Muscle layer of colon (tissue), 2 donors: ENCODE measurements around the gene CD48.
"Not testable (repeated sequence)": the region's sequence is repeated elsewhere in the genome, so short reads cannot be mapped to it uniquely, and the experiment has no call there.

Experiments used
- H3K27ac ChIP-seq: one replicate; pipeline ENCODE4 v1.7.0; 2013; ENCODE audit warnings: low read depth, mild to moderate bottlenecking, low read length, moderate library complexity
- H3K27me3 ChIP-seq, 2 donors: one replicate each; pipeline ENCODE4 v1.7.0; 2013; ENCODE audit warnings: low read length in 2 of 2, mild to moderate bottlenecking in 2 of 2; ENCODE audit not compliant: insufficient read depth in 2 of 2, control insufficient read depth in 1 of 2
- H3K36me3 ChIP-seq: one replicate; pipeline ENCODE4 v1.7.0; 2013; ENCODE audit warnings: mild to moderate bottlenecking, low read length; ENCODE audit not compliant: insufficient read depth
- H3K4me1 ChIP-seq: one replicate; pipeline ENCODE4 v1.7.0; 2013; ENCODE audit warnings: mild to moderate bottlenecking, low read length; ENCODE audit not compliant: insufficient read depth
- H3K4me3 ChIP-seq, 2 donors: one replicate each; pipeline ENCODE4 v1.7.0; 2013; ENCODE audit warnings: low read length in 2 of 2, low read depth in 1 of 2, mild to moderate bottlenecking in 1 of 2, moderate library complexity in 1 of 2
- H3K9ac ChIP-seq: one replicate; pipeline ENCODE4 v1.7.0; 2013; ENCODE audit warnings: low read length
- H3K9me3 ChIP-seq: one replicate; pipeline ENCODE4 v1.7.0; 2013; ENCODE audit warnings: mild to moderate bottlenecking, low read length
- donor health status: abdominal sarcoma.
- donor health status: Adenocarcinoma of cecum.

The CD48 gene

DNA sequence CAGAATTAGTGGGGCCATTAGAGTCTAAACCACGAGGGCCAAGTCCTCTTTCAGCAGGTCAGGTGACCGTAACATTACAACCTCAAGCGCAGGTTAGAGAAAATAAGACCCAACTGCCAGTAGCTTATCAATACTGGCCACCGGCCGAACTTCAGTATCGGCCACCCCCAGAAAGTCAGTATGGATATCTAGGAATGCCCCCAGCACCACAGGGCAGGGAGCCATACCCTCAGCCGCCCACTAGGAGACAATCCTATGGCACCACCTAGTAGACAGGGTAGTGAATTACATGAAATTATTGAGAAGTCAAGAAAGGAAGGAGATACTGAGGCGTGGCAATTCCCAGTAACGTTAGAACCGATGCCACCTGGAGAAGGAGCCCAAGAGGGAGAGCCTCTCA lies 19.2 kb downstream of the CD48 start:
- H3K36me3 ChIP-seq, H3K9ac ChIP-seq, H3K27ac ChIP-seq, H3K4me1 ChIP-seq, H3K27me3 ChIP-seq, H3K9me3 ChIP-seq, H3K4me3 ChIP-seq: not testable (repeated sequence)

DNA sequence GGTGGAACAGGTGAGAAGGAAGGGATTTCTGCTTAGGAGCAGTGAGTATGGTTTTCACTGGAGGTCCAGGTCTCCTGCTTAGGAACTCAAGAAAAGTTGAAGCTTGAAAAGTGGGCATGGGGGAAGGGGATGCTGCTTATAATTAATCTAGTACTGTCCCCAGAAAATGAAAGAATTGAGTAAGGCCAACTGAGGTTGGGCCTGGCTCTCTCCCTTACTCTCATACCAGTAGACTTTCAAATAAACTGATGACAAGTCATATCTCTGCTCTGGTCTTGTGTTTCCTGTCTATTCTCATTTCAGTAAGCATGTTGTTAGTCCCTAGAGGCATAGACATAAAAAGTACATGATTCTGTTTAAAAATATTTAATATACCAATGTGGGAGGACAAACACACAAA lies 26.4 kb downstream of the CD48 start:
- no peaks in the 10 kb centered on the region for H3K4me1 ChIP-seq
- H3K27ac ChIP-seq = no peak overlapping the region
- H3K9ac ChIP-seq = no peak overlapping the region
- no peak overlapping the region for H3K4me3 ChIP-seq
- H3K27me3 ChIP-seq = no peaks in the 10 kb centered on the region
- no peaks in the 10 kb centered on the region for H3K36me3 ChIP-seq
- no peaks in the 10 kb centered on the region for H3K9me3 ChIP-seq

DNA sequence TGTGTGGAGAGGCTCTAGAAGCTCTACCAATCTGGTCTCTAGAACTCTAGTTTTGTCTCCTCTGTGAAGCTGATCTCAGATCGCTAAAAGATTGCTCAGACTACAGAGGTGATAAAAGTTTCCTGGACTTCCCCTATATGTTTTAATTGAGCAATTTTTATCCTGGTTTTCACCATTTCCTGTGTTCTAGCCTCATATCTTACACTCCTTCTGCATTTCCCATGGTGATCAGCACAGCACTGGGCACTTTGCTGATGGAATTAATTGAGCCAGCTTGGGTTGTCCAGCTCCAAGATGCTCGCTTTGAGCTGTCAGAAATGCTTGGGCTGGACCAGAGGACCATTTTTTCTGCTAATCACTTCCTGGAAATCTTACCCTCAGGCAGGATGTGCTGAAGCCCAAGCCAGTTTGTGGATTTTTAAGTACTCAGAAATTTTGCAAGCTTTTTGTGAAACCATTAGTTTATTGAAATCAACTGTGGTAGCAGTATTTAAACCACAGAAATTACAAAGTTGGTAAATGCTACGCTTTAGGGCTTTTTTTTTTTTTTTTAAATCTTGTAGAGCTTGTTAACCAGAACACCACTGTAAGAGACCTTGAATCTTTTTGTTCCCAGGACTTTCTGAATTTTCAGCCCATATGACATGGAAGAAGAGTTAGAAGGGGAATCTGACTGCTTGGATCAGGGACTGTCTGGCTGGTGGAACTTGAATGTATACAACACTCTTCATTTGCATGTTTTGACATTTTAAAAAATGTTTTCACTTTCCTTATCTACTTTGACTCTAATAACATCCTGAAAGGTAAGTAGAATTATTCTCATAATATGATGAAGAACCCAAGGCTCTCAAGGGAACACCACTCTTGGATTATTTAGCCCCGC lies 28.4 kb downstream of the CD48 start:
- H3K27me3 ChIP-seq = no peaks in the 10 kb centered on the region
- no peaks in the 10 kb centered on the region for H3K36me3 ChIP-seq
- no peaks in the 10 kb centered on the region for H3K9me3 ChIP-seq
- no peak overlapping the region for H3K4me3 ChIP-seq
- no peaks in the 10 kb centered on the region for H3K4me1 ChIP-seq
- H3K27ac ChIP-seq = no peak overlapping the region
- no peak overlapping the region for H3K9ac ChIP-seq

DNA sequence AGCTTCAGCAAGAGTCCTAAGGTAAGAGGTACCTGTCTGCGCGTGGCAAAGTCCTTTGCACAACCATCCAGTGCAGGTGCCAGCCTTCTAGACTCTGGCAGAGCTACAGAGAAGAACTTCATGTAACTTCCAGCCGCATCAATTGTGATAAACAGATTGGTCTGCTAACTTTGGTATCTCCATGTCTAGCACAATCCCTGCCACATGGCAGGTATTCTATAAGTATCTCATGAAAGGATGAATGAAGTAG lies 29.8 kb downstream of the CD48 start:
- Histone ChIP-seq H3K36me3 (no peaks in the 10 kb centered on the region), H3K27ac (no peak overlapping the region), H3K4me3 (no peak overlapping the region), H3K4me1 (no peaks in the 10 kb centered on the region), H3K27me3 (no peaks in the 10 kb centered on the region), H3K9ac (no peak overlapping the region), H3K9me3 (no peaks in the 10 kb centered on the region)

DNA sequence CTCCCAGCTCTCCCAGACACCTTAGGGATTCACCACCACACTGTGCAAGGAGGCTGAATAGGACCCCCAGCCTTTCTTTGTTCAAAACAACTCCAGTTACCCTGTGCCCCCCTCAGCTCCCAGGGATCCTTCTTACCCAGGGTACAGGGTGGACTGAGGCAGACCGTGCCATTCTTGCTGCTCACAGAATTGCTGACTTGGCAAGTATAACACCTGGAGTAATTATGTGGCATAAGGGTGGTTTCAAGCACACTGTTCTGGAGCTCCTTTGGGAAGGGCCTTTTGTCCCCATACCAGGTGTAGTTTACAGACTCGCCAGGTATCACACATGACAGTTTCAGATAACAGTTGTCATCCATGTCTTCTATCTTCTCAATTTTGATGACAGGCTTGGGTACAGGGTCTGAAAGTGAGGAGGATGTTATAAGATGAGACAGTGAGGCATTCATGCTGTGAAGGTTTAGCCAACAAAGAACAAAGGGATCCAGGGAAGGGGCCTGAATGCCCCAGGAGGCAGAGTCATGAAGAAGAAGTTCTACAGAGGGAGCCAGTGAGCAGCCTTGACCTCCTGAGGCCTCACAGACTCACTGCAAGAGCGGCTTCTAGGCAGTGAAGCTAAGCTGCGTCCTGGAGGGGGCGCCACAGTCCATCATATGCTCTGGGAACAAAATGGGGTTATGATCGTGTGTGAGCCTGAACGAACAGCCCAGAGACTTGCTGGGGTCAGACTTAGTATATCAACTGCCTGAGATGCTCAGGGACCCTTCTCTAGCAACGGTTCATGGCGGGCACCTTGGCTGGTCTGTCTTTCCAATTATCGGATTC lies 30.3 kb downstream of the CD48 start:
- H3K36me3 ChIP-seq = no peaks in the 10 kb centered on the region
- H3K9me3 ChIP-seq = no peaks in the 10 kb centered on the region
- no peaks in the 10 kb centered on the region for H3K27me3 ChIP-seq
- no peak overlapping the region for H3K4me3 ChIP-seq
- H3K4me1 ChIP-seq = no peaks in the 10 kb centered on the region
- H3K27ac ChIP-seq = no peak overlapping the region
- no peak overlapping the region for H3K9ac ChIP-seq

DNA sequence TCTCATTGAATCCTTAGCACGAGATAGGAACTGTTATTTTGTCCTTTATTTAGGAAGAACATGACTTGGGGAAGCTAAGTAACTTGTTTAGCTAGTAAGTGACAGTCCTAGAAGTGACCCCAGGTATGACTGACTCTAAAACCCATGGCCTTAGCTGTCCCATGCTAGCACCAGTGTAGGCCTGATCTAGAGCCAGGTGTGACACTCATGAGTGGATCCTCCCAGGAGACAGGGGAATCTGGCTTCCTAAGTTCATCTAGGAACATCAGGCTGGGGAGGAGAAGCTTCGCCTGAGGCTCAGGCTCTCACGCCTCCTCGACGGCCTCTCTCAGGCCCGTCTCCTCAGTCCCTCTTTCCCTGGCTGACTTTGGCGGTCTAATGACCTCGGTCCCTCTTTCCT lies 31.2 kb downstream of the CD48 start:
- Histone ChIP-seq H3K4me3 (no peak overlapping the region), H3K4me1 (no peaks in the 10 kb centered on the region), H3K27ac (no peak overlapping the region), H3K27me3 (no peaks in the 10 kb centered on the region), H3K9me3 (no peaks in the 10 kb centered on the region), H3K36me3 (no peaks in the 10 kb centered on the region), H3K9ac (no peak overlapping the region)

DNA sequence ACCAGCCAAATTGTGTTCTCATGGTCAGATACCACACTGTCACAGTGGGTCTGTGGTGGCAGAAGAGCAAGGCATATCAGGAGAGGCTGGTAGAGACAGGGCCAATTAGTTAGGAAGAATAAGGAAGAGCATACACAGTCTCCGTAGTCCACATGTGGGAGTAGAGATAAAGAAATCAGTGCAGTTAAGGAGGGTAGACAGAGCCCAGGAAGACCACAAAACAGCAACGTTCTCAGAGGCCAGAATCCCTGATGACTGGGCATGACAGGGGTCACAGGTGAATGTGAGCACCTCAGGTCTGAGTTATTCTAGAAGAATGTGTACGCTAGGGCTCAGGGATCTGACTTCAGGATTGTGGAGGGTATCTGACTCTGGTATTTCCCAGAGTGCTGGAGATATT lies 31.7 kb downstream of the CD48 start:
- Histone ChIP-seq H3K27ac (no peak overlapping the region), H3K4me3 (no peak overlapping the region), H3K9me3 (no peaks in the 10 kb centered on the region), H3K4me1 (no peaks in the 10 kb centered on the region), H3K9ac (no peak overlapping the region), H3K27me3 (no peaks in the 10 kb centered on the region), H3K36me3 (no peaks in the 10 kb centered on the region)

DNA sequence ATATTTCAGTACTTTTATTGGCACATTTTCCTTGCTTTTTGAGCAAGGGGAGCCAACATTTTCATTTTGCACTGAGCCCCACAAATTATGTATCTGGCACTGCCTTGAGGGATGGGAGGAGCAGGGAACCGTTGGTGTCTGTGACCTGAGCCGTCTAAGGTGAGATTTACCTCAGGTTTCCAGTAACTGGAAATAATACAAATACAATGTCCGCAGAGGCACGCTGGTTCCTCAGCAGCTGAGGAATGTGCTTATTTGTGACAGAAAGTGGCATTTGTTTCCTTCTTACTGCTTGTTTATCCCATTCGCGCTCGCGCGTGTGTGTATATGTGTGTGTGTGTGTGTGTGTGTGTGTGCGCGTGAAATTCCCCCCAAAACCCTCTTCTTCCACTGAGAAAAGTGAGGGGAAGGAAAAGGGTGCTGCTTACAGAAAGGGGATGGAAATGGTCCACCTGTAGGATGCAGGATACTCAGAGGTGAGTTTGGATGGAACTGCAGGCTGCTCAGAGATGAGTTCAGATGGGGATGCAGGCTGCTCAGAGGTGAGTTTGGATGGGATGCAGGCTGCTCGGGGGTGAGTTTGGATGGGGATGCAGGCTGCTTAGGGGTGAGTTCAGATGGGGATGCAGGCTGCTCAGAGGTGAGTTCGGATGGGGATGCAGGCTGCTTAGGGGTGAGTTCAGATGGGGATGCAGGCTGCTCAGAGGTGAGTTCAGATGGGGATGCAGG lies 34.6 kb downstream of the CD48 start:
- no peaks in the 10 kb centered on the region for H3K4me1 ChIP-seq
- no peaks in the 10 kb centered on the region for H3K27me3 ChIP-seq

DNA sequence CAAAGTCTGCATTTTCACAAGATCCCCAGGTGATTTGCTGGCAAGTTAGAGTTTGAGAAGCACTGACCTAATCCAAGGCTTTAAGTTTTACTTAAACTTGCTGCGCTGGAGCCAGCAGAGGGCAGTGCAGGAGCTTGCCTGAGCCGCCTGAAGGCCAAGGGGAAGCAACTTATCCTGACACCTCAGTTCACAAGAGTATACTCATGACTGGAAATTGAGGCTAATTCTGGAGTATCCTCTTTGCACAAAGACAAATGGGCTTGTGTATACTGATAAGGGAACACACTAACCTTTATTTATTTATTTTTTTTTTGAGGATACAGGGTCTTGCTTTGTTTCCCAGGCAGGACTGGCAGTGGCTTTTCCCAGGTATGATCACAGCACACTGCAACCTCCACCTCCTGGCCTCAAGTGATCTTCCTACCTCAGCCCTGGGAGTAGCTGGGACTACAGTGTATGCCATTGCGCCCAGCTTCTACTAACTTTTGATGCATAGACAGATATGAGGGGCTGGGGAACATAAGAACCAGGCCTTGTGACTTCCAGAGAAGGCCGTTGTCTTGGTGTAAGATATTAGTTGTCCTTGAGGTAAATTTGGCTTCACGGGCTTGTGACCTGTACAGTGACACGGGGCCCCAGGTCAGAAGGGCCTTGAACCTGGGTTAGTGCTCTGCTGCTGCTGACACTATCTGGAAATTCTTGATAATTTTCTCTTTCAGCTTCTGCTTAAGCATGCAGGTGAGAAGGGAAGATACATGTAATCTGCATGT lies 35.8 kb downstream of the CD48 start:
- no peaks in the 10 kb centered on the region for H3K27me3 ChIP-seq
- H3K4me1 ChIP-seq = no peaks in the 10 kb centered on the region
- H3K9me3 ChIP-seq = no peaks in the 10 kb centered on the region
- H3K4me3 ChIP-seq = no peak overlapping the region
- H3K27ac ChIP-seq = no peak overlapping the region
- H3K36me3 ChIP-seq = no peaks in the 10 kb centered on the region
- no peak overlapping the region for H3K9ac ChIP-seq

More for the DNA sequence above, 34.6 kb downstream of the CD48 start:
- Histone ChIP-seq H3K9me3 (no peaks in the 10 kb centered on the region), H3K36me3 (no peaks in the 10 kb centered on the region), H3K27ac (no peak overlapping the region), H3K9ac (no peak overlapping the region), H3K4me3 (no peak overlapping the region)

DNA sequence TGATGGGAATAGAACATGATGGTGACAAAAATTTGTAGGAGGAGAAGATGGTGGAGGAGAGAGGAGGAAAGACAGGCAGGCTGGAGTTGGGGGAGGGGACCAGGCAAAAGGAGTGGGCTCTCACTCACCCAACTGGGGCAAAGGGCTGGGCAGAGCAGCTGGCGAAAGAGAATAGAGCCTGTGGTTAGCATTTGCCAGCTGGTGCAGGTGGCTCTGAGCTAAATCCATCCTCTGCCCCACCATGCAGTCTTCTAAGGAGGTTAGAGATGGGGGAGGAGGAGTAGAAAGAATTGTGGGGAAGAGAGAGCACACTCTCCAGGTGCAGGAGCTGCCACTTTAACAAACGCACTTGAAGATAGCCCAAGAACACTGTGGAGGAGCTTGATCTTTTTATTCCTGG lies 37.2 kb downstream of the CD48 start:
- no peaks in the 10 kb centered on the region for H3K9me3 ChIP-seq
- no peak overlapping the region for H3K27ac ChIP-seq
- no peak overlapping the region for H3K9ac ChIP-seq
- H3K4me3 ChIP-seq = no peak overlapping the region
- H3K36me3 ChIP-seq = no peaks in the 10 kb centered on the region
- no peaks in the 10 kb centered on the region for H3K4me1 ChIP-seq
- no peaks in the 10 kb centered on the region for H3K27me3 ChIP-seq
